Prostate gland (tissue), 2 donors: ENCODE data around the gene HIVEP2. TPM values are rescaled to one million over a fixed set of nuclear protein-coding genes. Genes with fewer than 3 reads are reported as not detected.

Experiments used
- DNase-seq: peaks from one replicate; pipeline ENCODE4 v3.0.0-alpha.2; 2019; ENCODE audit warnings: low spot score
- H3K27ac ChIP-seq, 2 donors: fragments of 200-600 bp; sonication (generic); 2 replicates each; pipeline ENCODE4 v1.5.1; 2017 to 2019
- H3K27me3 ChIP-seq: fragments of 200-600 bp; sonication (generic); replicated peaks from 2 replicates; pipeline ENCODE4 v1.5.1; 2019; ENCODE audit not compliant: insufficient read depth
- H3K36me3 ChIP-seq, 2 donors: fragments of 200-600 bp; sonication (generic); 1 replicate in 1 of 2; 2 replicates in 1 of 2; pipeline versions ENCODE4 v1.5.1 to v1.8.1; 2017 to 2019
- H3K4me1 ChIP-seq: fragments of 200-600 bp; sonication (generic); replicated peaks from 2 replicates; pipeline ENCODE4 v1.5.1; 2019
- H3K4me3 ChIP-seq, 2 donors: fragments of 200-600 bp; sonication (generic); 2 replicates each; pipeline ENCODE4 v1.5.1; 2017 to 2019
- H3K9me3 ChIP-seq: fragments of 200-600 bp; sonication (generic); 2 replicates; pipeline ENCODE4 v1.5.1; 2017
- CTCF ChIP-seq, 4 experiments: fragments of 200-600 bp in 2 of 4; fragments of 450-650 bp in 2 of 4; sonication (generic) in 2 of 4; IDR thresholded peaks; 1 replicate in 3 of 4; 2 replicates in 1 of 4; pipeline ENCODE4 v1.5.1; 2016 to 2019; ENCODE audit warnings: antibody characterized with exemption in 4 of 4, mild to moderate bottlenecking in 2 of 4, moderate library complexity in 2 of 4
- POLR2A ChIP-seq: fragments of 450-650 bp; IDR thresholded peaks from one replicate; pipeline ENCODE4 v1.6.1; 2016; ENCODE audit warnings: antibody characterized with exemption, mild to moderate bottlenecking
- POLR2AphosphoS5 ChIP-seq: sonication (generic); formaldehyde crosslinking; IDR thresholded peaks from one replicate; pipeline ENCODE4 v1.6.1; 2017; ENCODE audit warnings: antibody characterized with exemption
- WGBS: methylation state at CpG from one replicate; pipeline ENCODE4 v1.1.5; 2018; 5-methylcytosine and 5-hydroxymethylcytosine counted together
- intact Hi-C: fragments of 100-400 bp; cut with DNase I; formaldehyde crosslinking; loops from one replicate; pipeline ENCODE4 v1.14.2; 2022
- total RNA-seq, 2 donors: library from RNA; depleted of rRNA; stranded (reverse); fragments of >200 nt; gene quantifications; one replicate each; pipeline ENCODE4 v1.1.0, GENCODE V29; 2016

The HIVEP2 gene
- total RNA-seq, 2 donors from 2014 or later: 15.8 to 19.3 TPM

GRCh38 chr6:142898927-142899895 is 45.8 kb downstream of the HIVEP2 start:
- DNase-seq: no peak
- TF ChIP-seq CTCF (IDR thresholded peaks at IDR 0.05): no peak
- TF ChIP-seq POLR2AphosphoS5: no peak
- TF ChIP-seq POLR2A: no peak
- Histone ChIP-seq H3K27ac (no peak overlapping the region), H3K4me1 (no peaks in the 10 kb centered on the region), H3K36me3 (no peaks in the 10 kb centered on the region), H3K4me3 (no peak overlapping the region), H3K9me3 (no peaks in the 10 kb centered on the region), H3K27me3 (no peaks in the 10 kb centered on the region)
- 87% methylated on average over 6 of the region's 6 CpGs for WGBS
- intact Hi-C loops: no loop called here

GRCh38 chr6:142897659-142898058 is 47.3 kb downstream of the HIVEP2 start:
- 98% methylated on average over 2 of the region's 2 CpGs for WGBS
- Histone ChIP-seq H3K9me3 (no peaks in the 10 kb centered on the region), H3K27ac (no peak overlapping the region), H3K4me1 (no peaks in the 10 kb centered on the region), H3K4me3 (no peak overlapping the region), H3K27me3 (no peaks in the 10 kb centered on the region), H3K36me3 (no peaks in the 10 kb centered on the region)
- TF ChIP-seq CTCF (IDR thresholded peaks at IDR 0.05) (no peak), POLR2A (no peak)
- intact Hi-C loops: no loop called here
- no peak for DNase-seq

- Histone ChIP-seq H3K27me3 (no peaks in the 10 kb centered on the region), H3K36me3 (no peaks in the 10 kb centered on the region), H3K27ac (no peak overlapping the region), H3K4me1 (no peaks in the 10 kb centered on the region), H3K9me3 (no peaks in the 10 kb centered on the region), H3K4me3 (no peak overlapping the region)
- intact Hi-C loops: no loop called here
- TF ChIP-seq POLR2AphosphoS5: no peak
- TF ChIP-seq CTCF (IDR thresholded peaks at IDR 0.05): no peak
- no peak for TF ChIP-seq POLR2A
- DNase-seq: no peak
Observed at GRCh38 chr6:142896732-142897131, 48.2 kb downstream of the HIVEP2 start.

- Histone ChIP-seq H3K9me3 (no peaks in the 10 kb centered on the region), H3K36me3 (no peaks in the 10 kb centered on the region)
- intact Hi-C loops: no loop called here
Observed at GRCh38 chr6:142893088-142893487, 51.9 kb downstream of the HIVEP2 start.

More at GRCh38 chr6:142893088-142893487, 51.9 kb downstream of the HIVEP2 start:
- Histone ChIP-seq H3K4me1 (no peaks in the 10 kb centered on the region), H3K4me3 (no peak overlapping the region), H3K27me3 (no peaks in the 10 kb centered on the region), H3K27ac (no peak overlapping the region)
- 75% methylated on average over 4 of the region's 4 CpGs for WGBS
- DNase-seq: no peak
- TF ChIP-seq CTCF (IDR thresholded peaks at IDR 0.05): no peak
- TF ChIP-seq POLR2AphosphoS5: no peak
- no peak for TF ChIP-seq POLR2A
